DMS53 (cell line): ENCODE data around the gene RGL1.

Experiments
- DNase-seq: peaks from one replicate; lab custom pipeline; 2025; lab: John Stamatoyannopoulos, UW

Gene RGL1

DNA sequence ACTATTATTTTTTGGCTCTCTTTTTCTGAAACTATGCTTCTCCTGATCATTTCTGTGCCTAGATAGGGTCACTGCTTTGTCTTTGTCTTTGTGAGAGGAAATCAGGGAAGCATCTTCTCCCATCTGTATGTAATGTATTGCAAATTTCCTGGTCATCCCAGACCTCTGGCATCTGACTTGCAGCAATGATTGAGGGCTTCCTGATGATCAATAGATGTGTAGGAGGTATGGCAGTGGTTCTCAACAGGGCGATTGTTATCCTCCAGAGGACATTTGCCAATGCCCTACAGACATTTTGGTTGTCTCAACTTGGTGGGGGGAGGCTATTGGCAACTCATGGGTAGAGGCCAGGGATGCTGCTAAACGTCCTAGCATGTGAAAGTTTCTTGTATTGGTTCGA lies 64.7 kb downstream of the RGL1 start:
- no peak for DNase-seq

DNA sequence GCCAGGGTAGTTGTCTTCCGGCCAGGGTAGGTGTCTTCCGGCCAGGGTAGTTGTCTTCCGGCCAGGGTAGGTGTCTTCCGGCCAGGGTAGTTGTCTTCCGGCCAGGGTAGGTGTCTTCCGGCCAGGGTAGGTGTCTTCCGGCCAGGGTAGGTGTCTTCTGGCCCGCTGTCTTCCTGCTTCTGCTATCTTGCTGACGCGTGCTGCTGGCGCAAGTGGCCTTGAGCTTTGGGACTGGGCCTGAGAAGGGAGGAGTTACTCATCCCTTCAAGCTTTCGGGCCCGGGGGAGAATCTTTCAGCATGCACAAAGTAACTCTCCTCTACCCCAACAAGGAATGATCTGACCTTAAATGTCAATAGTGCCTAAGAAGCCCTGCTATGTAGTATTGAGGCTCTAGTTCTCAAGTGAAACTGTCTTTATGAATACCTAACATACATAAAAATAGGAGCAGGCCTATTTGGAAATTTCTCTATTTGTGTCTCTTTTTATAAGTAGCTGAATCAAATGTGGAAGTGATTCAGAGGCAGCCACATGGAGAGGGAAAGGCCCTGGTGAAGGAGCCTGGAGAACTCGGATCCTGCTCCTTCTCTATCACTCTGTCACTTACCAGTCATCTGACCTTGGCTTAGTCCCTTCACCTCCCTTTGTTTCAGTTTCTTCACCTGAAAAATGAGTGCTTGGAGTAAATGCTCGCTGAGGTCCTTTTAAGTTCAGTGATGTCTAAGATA lies 65.6 kb downstream of the RGL1 start:
- DNase-seq = peak; percentile 64

DNA sequence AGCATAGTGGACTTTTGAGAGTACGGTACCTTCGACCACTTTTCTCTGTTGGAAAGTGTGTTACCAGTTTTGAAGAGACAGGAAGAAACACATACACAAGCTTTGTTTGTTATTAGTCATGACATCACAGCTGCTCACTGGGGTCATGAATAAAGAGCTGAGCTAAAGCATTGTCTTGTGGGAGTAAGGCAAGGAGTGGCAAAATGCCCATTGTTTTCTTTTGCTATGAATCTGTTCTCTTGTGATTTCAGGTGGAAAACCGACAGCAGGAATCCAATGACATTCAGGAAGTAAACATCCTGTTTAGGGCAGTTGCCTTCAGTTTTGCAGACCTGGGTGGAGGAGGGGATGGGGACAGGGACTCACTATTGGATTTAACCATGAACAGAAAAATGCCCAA lies 66.2 kb downstream of the RGL1 start:
- DNase-seq = peak; percentile 91

DNA sequence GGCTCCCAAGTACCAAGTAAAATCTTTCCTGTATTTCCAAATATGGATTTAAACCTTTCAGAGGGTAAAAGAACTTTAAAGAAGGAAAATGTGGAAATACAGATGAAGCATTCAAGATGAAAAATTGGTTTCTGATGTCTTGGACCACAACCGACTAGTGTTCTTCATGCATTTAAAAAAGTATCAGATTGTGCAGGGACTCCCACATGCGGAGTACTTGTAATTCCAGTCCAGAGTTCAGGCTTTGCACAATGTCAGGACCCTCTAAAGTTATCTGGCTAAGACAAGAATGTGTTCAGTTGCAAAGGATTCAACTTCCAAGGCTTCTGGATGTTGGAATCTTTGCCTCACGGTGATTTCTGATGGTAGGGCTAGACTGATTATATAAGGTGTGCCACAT lies 66.7 kb downstream of the RGL1 start:
- peak; percentile 32 for DNase-seq

DNA sequence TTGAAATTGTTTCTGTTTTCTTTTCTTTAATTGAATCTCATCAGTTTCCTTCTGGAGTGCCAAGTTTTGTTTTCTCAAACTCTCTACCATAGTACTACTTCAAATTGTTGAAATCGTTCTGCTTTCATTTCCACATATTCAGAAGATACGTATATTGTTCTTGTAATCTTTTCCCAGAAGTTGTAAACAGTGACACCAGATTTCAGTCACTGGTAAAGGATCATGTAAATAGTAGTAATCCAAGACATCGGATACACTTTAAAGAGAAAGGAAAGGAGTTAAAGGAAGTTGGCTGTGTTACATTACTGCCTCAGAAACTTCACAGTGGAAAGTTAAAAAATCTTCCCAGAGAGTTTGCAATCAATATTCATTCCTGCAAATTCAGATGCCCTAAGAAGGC lies 67.5 kb downstream of the RGL1 start:
- no peak for DNase-seq

DNA sequence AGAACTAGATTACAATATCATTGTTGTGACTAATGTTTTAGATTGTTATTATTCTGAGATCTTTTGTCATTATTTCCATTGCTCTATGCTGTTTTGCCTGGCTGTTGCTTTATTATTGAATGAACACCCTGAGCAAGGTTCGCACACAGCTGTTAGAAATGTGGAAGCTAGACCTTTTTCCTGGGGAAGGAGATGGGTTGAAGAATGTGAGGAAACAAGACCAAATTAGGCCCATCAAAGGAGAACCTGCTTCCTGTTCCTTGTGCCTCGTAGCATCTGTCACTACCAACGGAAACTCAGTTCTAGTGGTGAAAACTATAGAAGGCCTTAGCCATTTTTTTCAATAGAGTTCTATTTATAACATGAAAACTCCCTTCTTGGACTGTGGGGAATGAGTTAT lies 68.7 kb downstream of the RGL1 start:
- peak; percentile 18 for DNase-seq

DNA sequence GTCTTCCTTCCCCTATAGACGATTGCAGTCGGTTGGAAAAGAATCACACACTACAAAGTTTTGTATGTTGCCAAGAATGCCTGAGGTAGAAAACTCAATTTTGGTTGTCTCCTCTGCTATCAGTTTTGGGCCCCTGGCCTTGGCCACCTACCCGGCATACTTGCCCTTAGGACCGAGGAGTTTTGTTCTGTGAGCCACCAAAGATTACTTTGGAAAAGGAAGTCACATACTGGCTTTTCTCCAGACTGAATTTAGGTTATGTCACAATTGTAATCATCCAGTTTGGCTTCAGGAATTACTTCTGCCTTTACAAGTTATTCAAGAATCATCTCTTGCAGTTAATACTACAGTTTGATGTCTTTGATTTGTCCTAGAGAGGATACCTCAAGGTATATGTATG lies 71.4 kb downstream of the RGL1 start:
- no peak for DNase-seq

DNA sequence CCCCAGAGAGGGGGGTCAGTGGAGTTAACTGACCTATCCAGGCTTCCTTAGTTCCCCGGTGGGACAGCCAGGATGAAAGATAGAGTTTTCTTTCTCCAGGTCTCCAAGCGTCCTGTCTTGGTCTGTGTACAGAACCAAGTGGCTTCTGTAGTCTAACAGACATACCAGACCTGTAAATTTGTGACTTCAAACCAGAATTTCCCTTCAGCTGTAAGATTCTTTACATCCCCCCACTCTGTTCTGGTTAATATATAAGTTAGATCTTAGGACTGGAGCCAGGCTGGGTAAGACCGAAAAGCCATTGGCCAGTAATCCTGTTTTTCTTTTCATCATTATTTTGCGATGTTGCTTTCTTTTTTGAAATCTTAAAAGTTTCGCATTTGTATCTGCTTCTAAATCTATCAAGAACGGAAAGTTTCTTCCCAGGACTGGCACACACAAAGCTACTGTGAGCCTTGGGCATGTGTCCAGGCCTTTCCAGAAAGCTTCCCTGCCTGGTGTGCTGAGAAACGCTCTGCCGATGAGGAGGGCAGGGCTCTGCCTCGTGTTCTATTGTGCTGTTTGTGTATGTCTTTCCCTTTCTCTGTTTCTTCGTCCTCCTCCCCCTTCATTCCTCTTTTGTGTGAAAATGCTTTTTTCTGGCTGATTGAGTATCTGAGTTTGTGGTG lies 72.3 kb downstream of the RGL1 start:
- no peak for DNase-seq

DNA sequence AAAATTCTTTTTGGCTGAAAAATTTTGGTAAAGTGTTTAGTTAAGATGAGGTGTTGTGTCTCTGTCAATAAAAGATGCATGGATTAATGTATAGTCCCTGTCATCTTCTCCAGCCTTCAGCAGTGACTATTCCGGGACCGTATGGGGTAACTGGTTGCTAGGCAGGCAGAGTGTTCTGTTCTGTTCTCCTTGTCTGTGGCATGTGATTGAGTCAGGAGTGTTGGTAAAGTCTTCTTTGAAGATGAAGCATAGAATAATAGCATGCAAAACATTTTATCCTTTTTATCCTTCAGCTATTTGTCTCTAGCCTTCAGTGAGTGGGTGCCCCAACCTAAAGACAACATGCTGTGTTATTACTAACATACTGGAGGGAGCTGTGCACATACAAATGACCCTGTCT lies 74.6 kb downstream of the RGL1 start:
- DNase-seq = no peak

DNA sequence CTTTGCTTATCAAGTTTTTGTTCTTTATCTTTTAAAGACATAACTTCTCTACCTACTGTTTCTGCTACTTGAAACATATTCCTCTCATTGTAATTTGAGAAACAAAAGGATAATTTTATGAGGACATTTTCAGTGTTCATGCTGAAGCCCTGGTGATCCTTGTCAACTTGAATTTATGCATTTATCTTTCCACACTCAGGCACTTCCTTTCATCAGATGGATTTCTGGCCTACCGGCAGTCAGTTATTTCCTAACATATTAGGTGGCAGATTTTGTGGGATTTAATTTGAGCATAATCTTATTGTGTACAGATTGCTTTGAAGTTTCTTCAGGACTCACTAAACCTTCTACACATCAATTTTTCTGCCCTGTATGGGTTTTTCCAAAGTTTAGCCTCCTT lies 75.0 kb downstream of the RGL1 start:
- no peak for DNase-seq

DNA sequence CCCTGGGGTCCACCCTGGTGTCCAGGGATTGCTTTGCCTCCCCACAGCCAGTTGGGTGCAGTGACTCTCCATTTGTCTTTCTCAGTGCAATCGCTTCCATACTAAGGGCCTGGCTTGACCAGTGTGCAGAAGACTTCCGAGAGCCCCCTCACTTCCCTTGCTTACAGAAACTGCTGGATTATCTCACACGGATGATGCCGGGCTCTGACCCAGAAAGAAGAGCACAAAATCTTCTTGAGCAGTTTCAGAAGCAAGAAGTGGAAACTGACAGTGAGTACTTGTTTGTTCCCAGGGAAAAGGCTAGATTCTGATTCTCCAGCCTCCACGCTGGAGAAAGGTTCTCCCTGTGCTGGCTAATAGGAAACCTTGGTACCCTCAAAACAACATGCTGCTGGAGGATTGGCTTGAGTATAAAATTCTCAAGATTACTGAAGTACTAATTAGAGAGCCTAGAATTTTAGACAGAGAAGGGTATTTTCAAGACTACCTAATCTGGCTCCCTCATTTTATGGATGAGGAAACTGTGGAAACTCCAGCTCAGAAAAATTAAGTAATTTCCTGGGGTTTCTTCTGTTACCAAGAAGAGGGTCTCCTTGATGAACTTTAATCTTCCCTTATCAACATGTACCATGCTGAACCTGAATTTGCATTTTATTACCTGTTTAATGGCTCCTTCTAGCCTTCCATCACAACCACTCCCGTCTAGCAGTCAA lies 75.8 kb downstream of the RGL1 start:
- no peak for DNase-seq

DNA sequence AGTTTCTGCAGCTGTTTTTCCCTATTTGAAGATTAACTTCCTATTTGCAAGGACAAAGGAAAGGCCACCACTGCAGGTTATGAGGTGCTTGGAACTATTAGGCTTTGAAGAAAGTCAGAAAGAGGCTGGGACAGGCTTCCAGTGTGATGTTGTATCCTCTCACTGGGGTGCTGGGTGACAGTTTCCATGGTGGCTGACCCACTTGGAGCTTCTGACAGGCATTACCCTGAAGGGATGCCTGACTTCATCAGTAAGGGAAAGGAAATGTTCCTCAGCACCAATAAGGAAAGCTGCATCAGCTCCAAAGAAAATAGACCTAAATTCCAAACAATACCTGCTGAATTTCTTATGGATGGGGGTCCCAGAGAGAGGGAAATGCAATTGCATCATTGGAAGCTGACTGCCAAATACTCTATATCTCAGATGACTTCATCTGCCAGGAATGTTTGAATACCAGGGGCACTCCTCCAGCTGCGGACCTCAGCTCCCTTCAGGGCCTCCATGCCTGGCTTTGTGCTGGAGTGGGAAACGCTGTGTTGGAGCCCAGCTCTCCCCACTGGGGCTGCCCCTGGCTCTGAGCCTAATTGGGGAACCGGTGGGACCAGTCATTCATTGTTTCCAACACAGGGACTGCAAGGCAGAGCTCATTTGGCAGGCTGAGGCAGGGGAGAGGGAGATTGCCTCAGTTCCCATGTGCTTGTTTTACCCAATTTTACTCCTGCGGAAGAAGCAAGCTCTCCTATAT lies 76.6 kb downstream of the RGL1 start:
- peak; percentile 44 for DNase-seq

DNA sequence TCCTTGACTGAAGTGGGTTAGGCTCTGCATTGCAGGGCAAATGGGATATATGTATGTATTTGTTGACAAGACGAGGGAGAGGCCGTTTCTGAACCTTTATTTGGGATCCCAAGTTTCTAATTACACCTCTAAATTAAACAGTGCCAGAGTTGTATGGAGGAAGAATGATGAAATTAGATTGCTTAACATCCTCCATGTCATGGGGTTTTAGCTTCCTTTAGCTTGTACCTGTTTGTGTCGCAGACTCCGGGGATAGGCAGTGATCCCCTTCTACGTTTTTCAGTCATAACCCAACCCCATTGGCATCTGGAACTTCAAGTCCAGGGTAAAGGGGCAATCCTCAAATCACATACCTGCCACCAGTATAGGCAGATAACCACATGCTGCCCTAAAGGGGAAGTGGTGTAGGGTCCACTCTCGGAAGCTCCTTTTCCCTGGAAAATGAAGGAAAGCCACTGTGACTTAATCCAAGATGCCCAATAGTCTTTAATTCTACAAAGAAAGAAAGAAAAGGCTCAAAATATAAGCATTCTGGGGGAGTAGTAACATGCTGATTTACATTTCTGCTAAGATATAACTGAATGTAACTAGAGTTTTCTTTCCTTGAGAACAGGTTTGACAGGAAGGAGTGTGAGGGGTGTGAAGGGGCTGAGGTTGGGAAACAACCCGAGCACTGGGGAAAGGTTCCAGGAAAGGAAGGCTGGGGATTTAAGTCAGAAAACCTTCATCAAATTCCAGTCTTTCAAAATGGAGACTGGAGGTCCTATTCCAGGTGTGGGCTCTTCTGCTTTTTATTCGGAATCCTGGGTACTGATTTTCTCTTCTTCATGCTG lies 77.6 kb downstream of the RGL1 start:
- no peak for DNase-seq

DNA sequence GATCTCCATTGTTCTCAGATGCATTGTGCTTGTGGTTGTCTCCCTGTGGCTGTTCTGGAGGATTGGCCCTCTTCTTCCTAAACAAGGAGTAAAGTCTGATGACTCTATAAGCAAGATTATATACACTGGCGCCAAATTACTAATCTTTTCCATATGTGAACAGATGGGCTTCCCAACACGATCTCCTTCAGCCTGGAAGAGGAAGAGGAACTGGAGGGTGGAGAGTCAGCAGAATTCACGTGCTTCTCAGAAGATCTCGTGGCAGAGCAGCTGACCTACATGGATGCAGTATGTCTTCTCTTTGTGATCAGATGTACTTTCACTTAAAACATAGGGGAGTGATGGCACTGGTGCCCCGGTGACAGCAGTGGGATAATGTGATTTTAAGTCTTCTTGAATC lies 78.7 kb downstream of the RGL1 start:
- no peak for DNase-seq

DNA sequence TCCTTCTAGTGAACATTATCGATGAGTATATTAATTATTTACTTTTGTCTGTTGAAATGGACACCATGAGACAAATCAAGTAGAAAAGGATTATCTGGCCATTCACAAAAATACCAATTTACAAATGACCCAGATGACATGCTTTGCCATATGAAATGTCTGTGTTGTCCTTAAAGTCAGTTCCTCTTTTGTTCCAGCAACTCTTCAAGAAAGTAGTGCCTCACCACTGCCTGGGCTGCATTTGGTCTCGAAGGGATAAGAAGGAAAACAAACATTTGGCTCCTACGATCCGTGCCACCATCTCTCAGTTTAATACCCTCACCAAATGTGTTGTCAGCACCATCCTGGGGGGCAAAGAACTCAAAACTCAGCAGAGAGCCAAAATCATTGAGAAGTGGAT lies 79.6 kb downstream of the RGL1 start:
- no peak for DNase-seq

DNA sequence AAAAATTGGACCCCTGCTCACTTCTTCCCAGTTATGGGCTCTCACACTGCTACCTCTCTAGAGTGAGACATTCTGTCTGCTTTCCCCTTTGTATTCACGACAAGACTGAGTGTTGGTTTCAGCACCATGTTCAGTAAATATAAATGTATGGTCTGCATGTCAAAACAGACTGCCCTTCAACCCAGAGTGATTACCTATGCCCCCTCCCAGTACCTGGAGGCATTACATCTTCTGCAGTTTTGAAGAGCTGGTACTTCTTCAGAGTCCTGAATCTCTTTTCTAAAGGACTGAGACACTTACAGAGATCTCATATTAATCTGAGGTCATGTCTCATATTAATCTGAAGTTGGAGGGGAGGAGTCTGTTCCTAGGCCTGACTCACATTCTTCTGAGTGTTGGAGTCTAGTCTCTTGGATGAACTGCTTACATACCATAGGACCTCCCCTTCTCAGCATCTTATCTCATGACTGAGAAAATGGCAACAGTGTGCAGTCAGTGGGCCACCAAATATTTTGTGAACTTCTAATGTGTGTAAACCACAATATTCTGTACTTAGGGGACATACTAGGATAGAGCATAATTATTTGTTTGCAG lies 80.3 kb downstream of the RGL1 start:
- DNase-seq = peak; percentile 9

DNA sequence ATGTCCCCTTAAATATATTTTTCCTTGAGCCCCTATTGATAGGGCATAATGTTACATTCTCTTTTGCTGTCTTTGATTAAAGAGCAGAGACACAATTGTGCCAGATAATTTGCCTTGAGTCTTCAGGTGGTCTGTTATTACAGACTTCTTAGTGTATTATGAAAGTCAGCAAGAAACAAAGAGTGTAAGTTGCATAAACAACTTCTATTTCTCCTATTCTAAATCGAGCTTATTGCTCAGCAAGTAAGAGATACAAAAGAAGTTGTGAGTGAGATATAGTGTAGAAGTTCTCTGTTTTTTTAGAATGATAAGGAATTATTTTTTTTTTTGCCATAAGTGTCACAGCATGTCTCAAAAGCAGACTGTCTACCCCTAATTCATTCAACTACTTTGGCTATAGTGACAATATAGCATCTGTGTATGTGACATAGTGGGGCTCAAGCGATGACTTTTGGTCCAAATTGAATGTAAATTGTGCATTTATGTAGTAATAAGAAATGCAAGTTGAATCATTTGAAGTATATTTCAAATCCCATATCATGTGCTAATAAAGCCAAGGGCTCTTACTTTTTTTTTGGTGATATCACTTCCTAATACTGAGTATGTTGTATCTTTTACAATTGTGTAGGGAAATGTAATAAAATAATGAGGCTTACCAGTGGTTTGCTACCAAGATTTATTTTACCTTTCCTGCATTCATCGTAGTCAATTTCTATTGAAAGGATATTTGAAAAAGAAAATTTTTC lies 81.3 kb downstream of the RGL1 start:
- DNase-seq = no peak

DNA sequence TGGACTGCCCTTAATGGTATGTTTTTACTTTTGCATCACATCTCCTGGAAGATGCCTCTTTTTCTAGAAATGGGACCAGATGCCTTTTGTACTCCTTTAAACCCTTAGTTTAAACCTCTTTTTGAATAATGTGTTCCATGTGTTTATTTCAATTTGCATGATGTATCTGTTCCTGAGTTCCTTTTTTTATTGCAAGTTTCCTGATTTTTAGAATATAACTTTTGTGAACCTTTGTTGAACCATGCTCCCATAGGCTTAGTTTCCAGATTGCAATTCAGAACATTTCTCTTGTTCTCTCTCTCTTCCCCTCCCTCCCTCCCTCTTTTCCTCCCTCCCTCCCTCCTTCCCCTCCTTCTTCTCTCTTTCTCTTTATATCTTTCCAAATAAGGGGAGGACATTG lies 81.9 kb downstream of the RGL1 start:
- no peak for DNase-seq

DNA sequence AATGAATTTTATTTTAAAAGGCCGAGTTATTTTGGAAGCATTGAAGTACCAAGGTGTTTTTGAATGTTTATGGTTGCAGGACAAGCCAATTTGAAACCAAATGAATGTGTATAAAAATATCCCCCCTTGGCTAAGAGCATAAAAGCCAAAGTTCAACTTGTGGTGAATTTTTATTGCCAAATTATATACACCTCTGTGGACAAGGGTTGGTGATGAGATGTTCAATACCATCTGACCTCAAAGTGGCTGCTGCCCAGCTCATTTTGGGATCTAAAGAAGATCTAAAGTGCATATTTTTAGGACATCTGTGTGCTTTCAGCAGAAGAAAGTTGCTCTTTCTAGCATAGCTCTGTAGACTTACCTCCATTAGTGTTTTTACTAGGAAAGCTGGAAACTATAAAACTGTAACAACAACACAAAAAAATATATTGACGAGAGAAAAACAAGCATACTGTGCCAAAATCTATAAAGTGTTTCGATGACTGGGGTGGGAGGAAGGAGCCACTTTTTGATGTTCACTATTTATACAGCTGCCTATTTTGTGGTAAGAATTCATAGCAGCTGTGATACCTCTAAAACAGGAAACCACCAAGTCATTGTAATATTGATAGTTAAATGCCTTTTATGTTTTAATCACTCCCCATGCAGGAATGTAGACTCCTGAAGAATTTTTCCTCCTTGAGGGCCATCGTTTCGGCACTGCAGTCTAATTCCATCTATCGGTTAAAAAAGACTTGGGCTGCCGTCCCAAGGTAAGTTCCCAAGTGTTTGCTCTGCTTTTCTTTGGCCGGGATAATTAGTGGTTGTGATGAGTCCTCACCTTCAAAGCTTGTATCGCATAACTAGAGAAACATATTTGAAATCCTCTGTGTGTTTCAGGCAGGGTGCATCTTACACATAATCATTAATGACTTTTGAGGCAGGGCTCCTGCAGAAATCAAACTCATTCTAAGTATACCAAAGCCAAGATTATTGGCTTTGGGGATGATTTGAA lies 83.2 kb downstream of the RGL1 start:
- no peak for DNase-seq
